ENCODE results near the gene PNMA1.

- TF ChIP-seq POLR2AphosphoS5 (IDR thresholded peaks at IDR 0.05), result no peak
- TF ChIP-seq POLR2A (IDR thresholded peaks at IDR 0.05), result no peak
These were observed 11.2 kb upstream of the PNMA1 start for GRCh38 chr14:73725116-73726024.
